GM12873 (cell line): Measurements from ENCODE around the gene CHML.

Source experiments
- CTCF ChIP-seq: IDR thresholded peaks from 2 replicates; pipeline ENCODE4 v1.5.1; 2012; ENCODE audit warnings: low read depth, mild to moderate bottlenecking, moderate library complexity, low read length, control low read depth; ENCODE audit not compliant: insufficient read depth; ENCODE audit errors: missing control alignments

CHML gene

GRCh38 chr1:241644259-241644658, 4.1 kb upstream of the CHML start:
- no peak for TF ChIP-seq CTCF

- no peak for TF ChIP-seq CTCF
Observed at GRCh38 chr1:241642593-241642944, 2.4 kb upstream of the CHML start.

- no peak for TF ChIP-seq CTCF
Observed at GRCh38 chr1:241641773-241642592, 1.8 kb upstream of the CHML start.

GRCh38 chr1:241640867-241641622, 876 bp upstream of the CHML start:
- no peak for TF ChIP-seq CTCF

- TF ChIP-seq CTCF = peak; percentile 12
Observed at GRCh38 chr1:241639623-241640148, 483 bp downstream of the CHML start.

- TF ChIP-seq CTCF = no peak
Observed at GRCh38 chr1:241638909-241639622, 1.1 kb downstream of the CHML start.

GRCh38 chr1:241638099-241638682, 2.0 kb downstream of the CHML start:
- TF ChIP-seq CTCF = no peak
